K562 (cell line): ENCODE data around the gene CCDC50.

Experiments
- ELF2 ChIP-seq: fragments of 250-450 bp; sonication (Bioruptor Pico); IDR thresholded peaks from 2 replicates; pipeline ENCODE4 v1.5.0; 2021; ENCODE audit warnings: mild to moderate bottlenecking
- PCBP1 ChIP-seq: fragments of 200-400 bp; formaldehyde crosslinking; IDR thresholded peaks from 2 replicates; pipeline ENCODE4 v1.6.1; 2018; ENCODE audit warnings: mild to moderate bottlenecking, low read depth, low read length; ENCODE audit not compliant: poor library complexity, severe bottlenecking
- POLR2AphosphoS5 ChIP-seq: IDR thresholded peaks from 2 replicates; pipeline ENCODE4 v1.6.1; 2011; ENCODE audit warnings: mild to moderate bottlenecking, low read depth, low read length, moderate library complexity; ENCODE audit not compliant: control insufficient read depth, insufficient read depth
- TBL1XR1 ChIP-seq, 2 experiments: IDR thresholded peaks; 2 replicates each; pipeline ENCODE4 v1.6.1; 2012; ENCODE audit warnings: improper control_type of control experiment in 2 of 2, low read length in 2 of 2, mild to moderate bottlenecking in 1 of 2
- ZFX ChIP-seq: sonication (generic); formaldehyde crosslinking; IDR thresholded peaks from 2 replicates; pipeline ENCODE4 v1.8.0; 2022; ENCODE audit warnings: mild to moderate bottlenecking, missing genetic modification reagents, moderate library complexity
- ZNF146 ChIP-seq: IDR thresholded peaks from one replicate; pipeline ENCODE4 v1.6.1; 2018; ENCODE audit warnings: missing compliant biosample characterization; ENCODE audit not compliant: unreplicated experiment
- TF ChIP-seq, protein P1 (sequence below): sonication (generic); formaldehyde crosslinking; IDR thresholded peaks from 2 replicates; pipeline ENCODE4 v1.8.1; 2022; ENCODE audit warnings: missing genetic modification reagents
- TF ChIP-seq, protein P2 (sequence below): sonication (generic); formaldehyde crosslinking; IDR thresholded peaks from 2 replicates; pipeline ENCODE4 v1.9.0; 2022; ENCODE audit warnings: mild to moderate bottlenecking, missing genetic modification reagents

DNA sequence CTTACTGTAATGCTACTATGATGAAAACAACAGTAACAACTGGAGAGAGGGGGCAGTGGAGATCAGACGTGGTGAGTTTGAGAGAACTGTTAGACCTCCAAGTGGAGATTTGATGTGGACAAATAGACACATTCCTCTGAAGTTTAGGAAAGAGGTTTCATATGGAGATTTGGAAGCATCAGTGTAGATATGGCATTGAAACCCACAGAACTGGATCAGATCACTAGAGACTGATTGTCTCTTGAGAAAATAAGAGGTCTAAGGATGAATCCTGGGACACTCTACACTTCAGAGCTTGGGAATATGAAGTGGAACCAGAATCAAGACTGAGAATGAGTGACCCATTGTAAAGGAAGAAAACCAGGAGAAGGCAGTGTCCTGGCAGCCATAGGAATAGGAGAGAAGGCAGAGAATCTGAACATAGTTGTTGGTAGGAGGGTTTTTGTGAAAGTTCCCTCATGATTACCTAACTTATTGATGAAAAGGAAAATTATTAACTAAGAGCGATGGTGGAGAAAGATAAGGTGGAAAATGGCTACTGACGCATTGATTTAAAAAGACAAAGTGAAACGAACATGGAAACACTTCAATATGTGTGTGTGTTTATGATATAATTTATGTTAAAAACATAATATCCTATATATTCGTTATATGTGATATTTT lies 102.1 kb downstream of the CCDC50 start:
- no peak for TF ChIP-seq ELF2 (CRISPR knock-in tag)
- no peak for TF ChIP-seq ZFX (CRISPR knock-in tag)
- TF ChIP-seq PCBP1 = no peak
- TF ChIP-seq, protein P1, sequence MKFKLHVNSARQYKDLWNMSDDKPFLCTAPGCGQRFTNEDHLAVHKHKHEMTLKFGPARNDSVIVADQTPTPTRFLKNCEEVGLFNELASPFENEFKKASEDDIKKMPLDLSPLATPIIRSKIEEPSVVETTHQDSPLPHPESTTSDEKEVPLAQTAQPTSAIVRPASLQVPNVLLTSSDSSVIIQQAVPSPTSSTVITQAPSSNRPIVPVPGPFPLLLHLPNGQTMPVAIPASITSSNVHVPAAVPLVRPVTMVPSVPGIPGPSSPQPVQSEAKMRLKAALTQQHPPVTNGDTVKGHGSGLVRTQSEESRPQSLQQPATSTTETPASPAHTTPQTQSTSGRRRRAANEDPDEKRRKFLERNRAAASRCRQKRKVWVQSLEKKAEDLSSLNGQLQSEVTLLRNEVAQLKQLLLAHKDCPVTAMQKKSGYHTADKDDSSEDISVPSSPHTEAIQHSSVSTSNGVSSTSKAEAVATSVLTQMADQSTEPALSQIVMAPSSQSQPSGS (CRISPR knock-in tag) = no peak
- no peak for TF ChIP-seq POLR2AphosphoS5
- TF ChIP-seq, protein P2, sequence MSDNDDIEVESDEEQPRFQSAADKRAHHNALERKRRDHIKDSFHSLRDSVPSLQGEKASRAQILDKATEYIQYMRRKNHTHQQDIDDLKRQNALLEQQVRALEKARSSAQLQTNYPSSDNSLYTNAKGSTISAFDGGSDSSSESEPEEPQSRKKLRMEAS (CRISPR knock-in tag) = no peak
- TF ChIP-seq ZNF146 (CRISPR knock-in tag) = no peak
- no peak for TF ChIP-seq TBL1XR1 (IDR thresholded peaks at IDR 0.05; ENCODE audit: low read length in 2 of 2)
